Peyer's patch (tissue), 4 donors: ENCODE results near the gene MEN1.

ENCODE experiments used
- POLR2A ChIP-seq, 2 donors: fragments of 450-650 bp; IDR thresholded peaks; one replicate each; pipeline ENCODE4 v1.5.1; 2017; ENCODE audit warnings: antibody characterized with exemption in 2 of 2, mild to moderate bottlenecking in 2 of 2, moderate library complexity in 2 of 2
- TF ChIP-seq, protein P1 (sequence below), 6 experiments: fragments of 450-650 bp in 4 of 6; fragments of 200-600 bp in 2 of 6; sonication (generic) in 1 of 6; IDR thresholded peaks; one replicate each; pipeline ENCODE4 v1.5.1; 2017 to 2019; ENCODE audit warnings: antibody characterized with exemption in 6 of 6, mild to moderate bottlenecking in 3 of 6, moderate library complexity in 1 of 6

DNA sequence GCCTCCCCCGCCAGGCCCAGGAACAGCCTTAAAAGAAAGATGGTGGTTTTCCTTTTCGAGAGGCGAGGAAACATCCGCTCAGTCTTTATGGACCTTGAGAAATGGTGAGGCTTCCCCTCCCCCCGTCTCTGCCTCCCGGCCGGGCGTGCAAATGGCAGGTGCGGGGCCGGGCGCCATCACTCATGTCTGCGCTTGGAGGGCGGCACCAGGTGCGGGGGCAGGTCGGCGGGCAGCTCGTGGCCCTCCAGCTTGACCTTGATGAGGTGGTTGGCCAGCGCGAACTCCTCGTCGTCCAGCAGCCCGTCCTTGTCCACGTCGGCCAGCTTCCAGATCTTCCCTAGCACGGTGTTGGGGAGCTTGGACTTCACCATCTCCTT is 43.8 kb upstream of the MEN1 start:
- TF ChIP-seq, protein P1, sequence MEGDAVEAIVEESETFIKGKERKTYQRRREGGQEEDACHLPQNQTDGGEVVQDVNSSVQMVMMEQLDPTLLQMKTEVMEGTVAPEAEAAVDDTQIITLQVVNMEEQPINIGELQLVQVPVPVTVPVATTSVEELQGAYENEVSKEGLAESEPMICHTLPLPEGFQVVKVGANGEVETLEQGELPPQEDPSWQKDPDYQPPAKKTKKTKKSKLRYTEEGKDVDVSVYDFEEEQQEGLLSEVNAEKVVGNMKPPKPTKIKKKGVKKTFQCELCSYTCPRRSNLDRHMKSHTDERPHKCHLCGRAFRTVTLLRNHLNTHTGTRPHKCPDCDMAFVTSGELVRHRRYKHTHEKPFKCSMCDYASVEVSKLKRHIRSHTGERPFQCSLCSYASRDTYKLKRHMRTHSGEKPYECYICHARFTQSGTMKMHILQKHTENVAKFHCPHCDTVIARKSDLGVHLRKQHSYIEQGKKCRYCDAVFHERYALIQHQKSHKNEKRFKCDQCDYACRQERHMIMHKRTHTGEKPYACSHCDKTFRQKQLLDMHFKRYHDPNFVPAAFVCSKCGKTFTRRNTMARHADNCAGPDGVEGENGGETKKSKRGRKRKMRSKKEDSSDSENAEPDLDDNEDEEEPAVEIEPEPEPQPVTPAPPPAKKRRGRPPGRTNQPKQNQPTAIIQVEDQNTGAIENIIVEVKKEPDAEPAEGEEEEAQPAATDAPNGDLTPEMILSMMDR (IDR thresholded peaks at IDR 0.05), result no peak
- TF ChIP-seq POLR2A (IDR thresholded peaks at IDR 0.05), result no peak
